Measurements from ENCODE around the gene HSD17B14.
"Not testable (repeated sequence)": the region's sequence is repeated elsewhere in the genome, so short reads cannot be mapped to it uniquely, and the experiment has no call there.

HSD17B14 gene

DNA sequence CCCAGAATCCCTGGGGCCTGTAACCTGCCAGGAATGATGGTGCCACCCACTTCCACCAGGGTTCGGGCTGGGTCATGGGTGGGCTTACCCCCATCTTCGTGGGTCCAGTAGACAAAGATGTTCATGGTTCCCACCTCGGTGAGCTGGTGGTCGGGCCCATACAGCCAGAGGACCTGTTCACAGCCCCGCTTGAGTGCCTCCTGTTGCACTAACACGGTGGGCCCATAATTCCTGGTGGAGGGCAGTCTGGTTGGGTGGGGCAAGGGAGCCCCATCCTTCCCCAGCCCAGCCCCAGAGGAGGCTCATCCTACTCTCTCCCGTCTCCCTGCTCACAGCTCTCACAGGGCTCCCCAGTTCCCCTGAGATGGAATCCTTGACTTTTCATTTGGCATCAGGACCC is 39.2 kb downstream of the HSD17B14 start:
- no peak for DNase-seq (ENCODE audit: low spot score)

DNA sequence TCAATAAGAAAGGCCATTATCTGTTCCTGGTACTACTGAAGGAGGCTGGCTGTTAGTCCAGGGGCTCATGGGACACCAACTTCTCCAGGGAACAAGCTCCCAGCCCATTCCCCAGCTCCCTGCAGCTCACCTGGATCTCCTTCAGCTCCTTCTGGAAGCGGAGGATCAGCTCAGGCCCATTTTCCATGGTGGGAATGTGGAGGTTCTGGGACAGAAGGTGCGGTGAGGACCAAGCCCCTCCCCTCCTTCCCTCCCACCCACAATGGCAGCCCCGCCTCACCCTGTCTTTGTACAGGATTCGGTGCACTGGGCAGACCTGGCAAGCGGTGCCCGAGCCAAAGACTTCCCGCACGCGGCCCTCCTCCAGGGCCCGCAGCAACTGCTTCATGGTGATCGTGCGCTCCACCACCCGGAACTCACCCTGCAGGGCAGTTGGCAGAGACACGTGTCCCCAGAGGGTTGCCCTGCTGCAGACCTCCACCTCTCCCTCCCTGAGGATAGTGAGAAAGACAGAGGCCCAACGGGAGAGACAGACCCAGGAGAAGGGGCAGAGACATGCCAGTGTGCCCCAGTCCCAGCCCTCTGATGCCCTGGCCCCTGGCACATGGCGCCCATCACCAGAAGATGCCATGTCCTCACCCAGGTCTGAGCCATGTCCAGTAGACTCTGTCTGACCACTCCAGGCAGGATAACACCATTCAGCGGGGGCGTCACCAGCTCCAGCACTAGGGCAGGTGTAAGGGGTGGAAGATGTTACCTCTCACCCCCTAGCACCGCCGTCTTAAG is 39.8 kb downstream of the HSD17B14 start:
- no peak for DNase-seq (ENCODE audit: low spot score)

DNA sequence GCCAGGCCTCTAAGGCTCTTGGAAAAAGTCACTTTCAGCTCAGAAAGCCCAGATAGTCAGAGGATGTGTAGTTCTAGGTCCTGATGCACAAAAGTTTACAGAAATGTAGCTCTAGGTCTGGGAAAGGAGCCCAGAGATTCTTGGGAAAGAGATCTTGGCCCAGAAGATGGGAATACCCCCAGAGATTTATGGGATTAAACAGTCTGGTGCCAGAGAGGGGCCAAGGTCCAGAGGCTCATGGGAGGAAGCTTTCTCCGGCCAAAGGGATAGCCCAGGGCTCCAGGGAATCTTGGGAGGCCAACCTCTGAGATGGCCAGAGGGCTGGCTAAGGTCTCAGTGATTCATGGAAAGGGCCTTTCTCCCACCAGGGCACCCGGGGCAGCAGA is 40.6 kb downstream of the HSD17B14 start:
- DNase-seq (ENCODE audit: low spot score): no peak

DNA sequence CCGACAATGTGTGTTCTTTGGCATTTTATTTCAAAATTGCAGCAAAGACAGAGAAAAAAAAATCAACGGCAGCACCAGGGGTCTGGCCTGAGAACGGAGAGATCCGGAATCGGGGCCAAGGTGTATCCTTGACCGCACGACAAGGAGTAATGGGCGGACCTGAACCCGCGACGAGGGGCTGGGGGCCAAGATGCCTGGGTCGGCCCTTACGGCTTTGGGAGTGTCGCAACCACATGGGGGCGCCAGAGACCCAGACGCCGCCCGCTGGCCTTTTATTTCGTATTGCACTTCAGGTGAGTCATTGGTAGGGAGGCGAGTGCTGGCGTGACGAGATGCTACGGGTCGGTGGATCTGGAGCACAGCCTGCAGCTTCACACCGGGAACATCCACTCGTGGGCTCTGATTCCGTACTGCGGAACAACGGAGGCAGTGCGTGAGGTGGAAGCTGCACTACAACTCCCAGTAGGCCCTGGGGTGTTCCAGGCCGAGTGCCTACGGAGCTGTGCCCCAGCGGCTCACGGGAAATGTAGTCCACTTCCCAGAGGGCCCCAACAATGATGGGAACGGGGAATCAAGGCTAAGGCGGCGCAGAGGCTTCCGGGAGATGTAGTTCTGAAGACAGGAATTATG is 41.1 kb downstream of the HSD17B14 start:
- DNase-seq (ENCODE audit: low spot score): peak; percentile 95

DNA sequence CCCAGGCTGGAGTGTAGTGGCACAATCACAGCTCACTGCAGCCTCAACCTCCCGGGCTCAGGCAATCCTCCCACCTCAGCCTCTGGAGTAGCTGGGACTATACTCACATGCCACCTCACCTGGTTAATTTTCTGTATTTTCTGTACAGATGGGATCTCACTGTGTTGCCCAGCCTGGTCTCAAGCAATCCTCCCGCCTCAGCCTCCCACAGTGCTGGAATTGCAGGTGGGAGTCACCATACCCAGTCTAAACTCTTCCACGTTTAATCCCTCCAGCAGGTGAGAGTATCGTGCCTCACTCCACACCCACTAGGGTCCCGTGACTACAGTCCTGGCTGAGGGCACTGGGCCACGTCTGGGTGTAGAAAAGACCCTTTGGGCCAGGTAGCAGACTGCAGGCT is 42.0 kb downstream of the HSD17B14 start:
- no peak for DNase-seq (ENCODE audit: low spot score)

DNA sequence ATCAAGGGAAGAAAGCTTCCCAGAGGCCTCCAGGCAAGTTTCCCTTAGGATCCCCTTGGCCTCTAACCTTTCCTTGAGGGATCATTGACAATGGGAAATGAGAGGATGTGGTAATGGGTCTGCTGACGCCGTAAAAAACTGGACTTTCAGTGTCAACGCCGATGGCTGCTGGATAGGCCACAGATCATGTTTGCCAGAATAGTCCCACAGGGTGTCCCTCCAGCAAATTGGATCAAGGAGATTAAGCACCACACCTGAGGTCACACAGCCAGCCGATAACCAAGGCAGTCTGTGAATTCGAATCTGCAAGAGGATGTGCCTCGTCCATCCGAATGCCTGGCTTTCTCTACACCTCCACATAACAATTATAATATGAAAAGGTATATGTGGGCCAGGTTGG is 43.0 kb downstream of the HSD17B14 start:
- DNase-seq (ENCODE audit: low spot score): no peak

DNA sequence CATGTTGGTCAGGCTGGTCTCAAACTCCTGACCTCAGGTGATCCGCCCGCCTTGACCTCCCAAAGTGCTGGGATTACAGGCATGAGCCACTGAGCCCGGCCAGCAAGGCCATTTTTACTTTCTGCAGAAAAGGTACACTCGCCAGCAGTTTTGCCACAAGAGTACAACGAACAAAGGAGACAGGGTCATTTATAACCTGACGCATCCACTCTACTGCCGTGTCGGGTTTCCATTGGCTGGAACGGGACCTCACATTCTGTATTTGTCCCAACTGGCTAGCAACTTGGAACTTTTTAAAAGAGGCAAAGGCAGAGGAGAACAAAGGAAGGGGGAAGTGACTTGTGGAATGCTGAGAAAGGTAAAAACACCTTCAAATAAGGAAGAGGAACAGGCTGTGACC is 49.0 kb downstream of the HSD17B14 start:
- DNase-seq (ENCODE audit: low spot score): not testable (repeated sequence)

DNA sequence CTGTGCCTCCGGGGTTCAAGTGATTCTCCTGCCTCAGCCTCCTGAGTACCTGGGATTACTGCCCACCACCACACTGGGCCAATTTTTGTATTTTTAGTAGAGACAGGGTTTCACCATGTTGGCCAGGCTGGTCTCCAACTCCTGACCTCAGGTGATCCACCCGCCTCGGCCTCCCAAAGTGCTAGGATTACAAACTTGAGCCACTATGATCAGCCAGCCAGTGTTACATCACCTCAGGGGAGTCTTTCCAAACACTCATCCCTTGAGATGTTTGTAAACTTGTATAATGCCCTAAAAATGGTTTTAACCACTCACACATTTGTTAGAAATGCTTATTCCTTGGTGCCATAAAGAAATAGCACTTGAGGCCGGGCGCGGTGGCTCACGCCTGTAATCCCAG is 49.9 kb downstream of the HSD17B14 start:
- DNase-seq (ENCODE audit: low spot score): not testable (repeated sequence)

DNA sequence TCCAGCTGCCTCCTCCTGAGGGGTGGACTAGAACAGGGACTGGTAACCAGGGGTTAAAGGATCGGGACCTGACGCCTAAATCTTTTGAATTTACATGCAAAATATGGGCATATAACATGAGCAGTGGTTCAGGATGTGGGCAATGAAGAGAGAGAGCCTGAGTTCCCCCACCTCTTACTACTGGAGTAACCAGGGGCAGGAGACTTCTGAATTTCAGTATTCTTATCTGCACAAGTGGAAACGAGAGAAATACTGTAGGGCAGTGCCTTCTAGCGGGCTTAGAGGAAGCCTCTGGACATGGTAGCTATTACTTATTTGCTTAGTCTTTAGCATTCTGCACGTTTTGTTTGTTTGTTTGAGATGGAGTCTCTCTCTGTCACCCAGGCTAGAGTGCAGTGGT is 51.8 kb downstream of the HSD17B14 start:
- DNase-seq (ENCODE audit: low spot score): no peak

DNA sequence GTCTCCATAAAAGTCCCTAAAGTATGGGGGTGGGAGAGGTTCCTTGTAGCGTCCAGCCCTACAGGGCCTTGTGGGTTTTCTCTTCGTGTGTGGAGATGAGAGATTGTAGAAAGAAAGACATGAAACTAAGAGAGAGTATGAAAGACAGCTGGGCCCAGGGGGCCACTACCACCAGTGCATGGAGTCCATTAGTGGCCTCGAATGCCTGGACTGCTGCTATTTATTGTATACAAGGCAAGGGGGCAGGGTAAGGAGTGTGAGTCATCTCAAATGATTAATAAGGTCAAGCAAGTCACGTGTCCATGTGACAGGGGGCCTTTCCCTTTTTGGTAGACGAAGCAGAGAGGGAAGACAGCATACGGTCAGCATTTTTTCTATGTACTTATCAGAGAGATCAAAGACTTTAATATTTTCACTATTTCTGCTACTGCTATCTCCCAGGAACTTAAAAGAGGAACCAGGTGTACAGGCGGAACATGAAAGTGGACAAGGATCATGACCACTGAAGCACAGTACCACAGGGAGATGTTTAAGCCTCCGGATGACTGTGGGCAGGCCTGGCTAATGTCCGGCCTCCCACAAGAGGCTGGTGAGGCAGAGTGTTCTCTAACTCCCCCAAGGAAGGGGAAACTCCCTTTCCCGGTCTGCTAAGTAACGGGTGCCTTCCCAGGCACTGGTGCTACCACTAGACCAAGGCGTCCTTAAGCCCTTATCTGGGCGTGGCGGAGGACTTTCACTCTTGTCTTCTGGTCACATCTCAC is 55.5 kb downstream of the HSD17B14 start:
- no peak for DNase-seq (ENCODE audit: low spot score)

DNA sequence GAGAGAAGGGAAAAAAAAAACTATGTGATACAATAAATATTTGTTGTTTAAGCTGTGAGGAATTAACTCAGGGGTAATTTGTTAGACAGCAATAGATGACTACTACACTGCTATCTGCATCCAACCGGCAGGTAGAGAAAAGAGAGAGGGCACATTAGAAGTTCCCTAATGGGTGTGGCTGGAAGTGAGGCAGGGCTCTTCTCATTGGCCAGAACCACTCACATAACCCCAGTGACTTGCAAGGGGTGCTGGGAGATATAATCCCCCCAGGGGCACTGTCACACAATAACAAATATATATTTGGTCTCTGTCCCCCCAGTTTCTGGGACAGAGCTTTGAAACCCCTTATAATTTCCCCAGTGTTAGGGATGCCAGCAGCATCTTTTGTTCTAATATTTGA is 56.7 kb downstream of the HSD17B14 start:
- DNase-seq (ENCODE audit: low spot score): no peak

DNA sequence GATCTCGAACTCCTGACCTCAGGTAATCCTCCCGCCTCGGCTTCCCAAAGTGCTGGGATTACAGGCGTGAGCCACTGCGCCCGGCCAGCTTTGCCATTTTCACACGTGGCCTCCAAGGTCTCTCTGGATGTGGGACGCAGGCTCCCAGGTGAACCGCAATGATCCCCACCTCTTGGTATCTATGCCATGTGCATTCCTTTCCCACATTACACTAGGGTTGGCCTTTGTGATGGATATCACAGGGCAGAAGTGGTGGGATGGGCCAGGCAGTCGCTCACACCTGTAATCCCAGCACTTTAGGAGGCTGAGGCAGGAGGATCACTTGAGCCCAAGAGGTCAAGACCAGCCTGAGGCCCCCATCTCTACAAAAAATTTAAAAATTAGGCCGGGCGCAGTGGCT is 58.6 kb downstream of the HSD17B14 start:
- DNase-seq (ENCODE audit: low spot score): no peak

DNA sequence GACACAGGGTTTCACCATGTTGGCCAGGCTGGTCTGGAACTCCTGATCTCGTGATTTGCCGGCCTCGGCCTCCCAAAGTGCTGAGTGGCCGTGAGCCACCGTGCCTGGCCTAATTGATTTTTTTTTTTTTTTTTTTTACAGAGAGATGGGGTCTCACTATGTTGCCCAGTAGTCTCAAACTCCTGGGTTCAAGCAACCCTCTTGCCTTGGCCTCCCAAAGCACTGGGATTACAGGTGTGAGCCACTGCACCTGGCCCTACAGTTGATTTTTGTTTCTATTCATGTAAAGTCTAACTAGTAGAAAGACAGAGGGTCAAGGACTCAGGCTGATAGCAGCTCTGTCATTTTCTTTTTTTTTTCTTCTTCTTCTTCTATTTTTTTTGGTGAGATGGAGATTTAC is 59.2 kb downstream of the HSD17B14 start:
- no peak for DNase-seq (ENCODE audit: low spot score)

DNA sequence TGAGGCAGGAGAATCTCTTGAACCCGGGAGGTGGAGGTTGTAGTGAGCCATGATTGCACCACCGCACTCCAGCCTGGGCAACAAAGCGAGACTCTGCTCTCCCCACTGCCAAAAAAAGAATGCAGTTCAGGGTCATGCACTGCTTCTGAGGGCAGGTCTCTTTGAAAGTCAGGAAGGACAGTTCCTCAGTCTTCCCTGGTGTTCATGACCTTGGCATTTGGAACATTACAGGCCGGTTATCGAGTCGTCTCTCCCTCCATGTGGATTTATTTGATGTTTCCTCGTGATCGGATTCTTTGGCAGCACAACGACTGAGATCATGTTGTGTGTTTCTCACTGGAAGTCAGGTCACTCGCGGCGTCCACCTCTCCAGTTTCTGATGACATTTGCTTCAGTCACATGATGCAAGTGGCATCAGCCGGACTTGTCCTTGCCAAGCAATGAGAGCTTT is 63.8 kb downstream of the HSD17B14 start:
- DNase-seq (ENCODE audit: low spot score): no peak

DNA sequence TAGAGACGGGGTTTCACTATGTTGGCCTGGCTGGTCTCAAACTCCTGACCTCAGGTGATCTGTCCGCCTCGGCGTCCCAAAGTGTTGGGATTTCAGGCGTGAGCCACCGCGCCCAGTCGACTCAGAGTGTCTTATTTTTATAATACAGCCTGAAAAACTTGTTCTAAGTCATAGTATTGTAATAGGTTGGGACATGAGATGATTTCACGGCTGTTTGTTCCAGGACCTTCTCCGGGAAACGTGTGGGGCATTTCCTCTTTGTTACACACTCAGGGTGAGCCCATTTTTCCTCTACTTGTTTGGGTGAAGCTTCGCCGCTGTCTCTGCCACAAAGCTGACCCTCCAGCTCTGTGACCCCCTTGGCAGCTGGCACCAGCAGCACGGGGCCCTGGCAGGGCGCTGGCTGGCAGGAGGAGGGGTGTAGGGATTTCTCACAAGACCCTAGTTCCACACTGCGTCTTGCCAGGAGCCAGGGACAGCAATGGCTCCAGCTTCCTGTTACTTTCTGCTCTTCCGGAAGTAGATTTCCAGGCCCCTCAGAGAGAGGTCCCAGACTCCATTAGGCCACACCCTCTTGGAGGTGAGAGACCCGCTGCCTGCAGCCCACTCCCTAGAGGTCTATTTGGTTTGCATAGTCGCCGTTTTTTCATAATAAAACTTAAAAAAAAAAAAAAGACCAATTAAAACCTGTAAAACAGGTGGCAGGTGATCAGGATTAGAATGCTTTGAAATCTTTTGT is 65.4 kb downstream of the HSD17B14 start:
- DNase-seq (ENCODE audit: low spot score): peak; percentile 45

DNA sequence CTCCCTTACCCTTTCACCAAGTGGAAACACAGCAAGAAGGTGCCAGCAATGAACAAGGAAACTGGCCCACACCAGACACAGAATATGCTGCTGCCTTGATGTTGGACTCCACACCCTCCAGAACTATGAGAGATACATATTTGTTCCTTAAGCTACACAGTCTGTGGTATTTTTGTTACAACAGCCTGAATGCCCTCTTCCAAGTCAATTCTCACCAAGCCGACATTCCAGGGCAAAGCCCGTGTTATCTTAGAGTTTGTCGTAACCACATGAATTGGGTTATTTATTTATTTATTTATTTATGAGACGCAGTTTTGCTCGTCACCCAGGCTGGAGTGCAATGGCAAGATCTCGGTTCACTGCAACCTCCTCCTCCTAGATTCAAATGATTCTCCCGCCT is 66.0 kb downstream of the HSD17B14 start:
- DNase-seq (ENCODE audit: low spot score): no peak

DNA sequence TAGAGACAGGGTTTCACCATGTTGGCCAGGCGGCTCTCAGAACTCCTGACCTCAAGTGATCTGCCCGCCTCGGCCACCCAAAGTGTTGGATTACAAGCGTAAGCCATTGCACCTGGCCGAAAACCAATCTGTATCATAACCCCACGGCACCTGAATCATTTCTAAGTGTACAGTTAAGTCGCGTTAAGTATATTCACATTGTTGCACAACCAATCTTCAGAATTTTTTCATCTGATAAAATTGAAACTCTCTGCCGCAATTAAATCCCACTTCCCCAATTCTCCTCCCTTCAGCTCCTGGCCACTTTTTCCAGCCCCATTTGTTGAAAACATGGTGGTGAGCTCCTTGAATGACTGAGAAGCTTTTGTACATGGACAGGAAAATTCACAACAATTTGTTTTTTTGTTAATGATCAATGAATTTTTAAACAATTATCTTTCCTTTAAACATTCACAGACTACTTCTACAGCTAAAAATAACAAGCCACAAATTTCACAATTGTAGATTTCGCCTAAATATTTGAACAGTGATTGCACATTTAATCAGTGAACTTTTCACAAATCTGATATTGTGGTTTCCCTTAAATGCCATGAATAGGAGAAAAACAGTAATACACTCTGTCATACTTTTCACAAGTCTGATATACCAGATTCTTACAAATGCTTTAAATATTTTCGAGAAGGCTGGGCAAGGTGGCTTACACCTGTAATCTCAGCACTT is 67.1 kb downstream of the HSD17B14 start:
- no peak for DNase-seq (ENCODE audit: low spot score)

DNA sequence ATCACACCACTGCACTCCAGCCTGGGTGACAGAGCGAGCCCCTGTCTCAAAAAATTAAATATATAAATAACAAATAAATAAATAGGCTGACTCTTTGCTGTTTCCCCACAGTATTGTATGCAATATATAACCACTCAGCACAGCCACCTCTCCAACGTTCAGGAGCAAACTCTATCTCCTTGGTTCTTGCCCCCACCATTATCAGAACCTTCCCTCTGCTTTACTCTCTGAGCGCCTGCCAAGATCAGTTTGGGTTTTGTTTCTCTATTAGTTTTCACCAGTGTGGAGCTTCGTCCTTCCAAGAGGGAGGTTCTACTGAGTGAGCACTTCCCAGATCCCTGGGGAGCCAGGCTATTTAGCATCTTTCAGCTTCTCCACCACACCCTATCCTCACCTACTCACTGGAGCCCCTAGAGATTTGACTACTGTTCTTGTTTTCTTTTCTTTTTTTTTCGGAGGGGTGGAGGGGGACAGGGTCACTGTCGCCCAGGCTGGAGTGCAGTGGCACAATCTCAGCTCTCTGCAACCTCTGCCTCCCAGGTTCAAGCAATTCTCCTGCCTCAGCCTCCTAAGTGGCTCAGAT is 68.0 kb downstream of the HSD17B14 start:
- not testable (repeated sequence) for DNase-seq (ENCODE audit: low spot score)

DNA sequence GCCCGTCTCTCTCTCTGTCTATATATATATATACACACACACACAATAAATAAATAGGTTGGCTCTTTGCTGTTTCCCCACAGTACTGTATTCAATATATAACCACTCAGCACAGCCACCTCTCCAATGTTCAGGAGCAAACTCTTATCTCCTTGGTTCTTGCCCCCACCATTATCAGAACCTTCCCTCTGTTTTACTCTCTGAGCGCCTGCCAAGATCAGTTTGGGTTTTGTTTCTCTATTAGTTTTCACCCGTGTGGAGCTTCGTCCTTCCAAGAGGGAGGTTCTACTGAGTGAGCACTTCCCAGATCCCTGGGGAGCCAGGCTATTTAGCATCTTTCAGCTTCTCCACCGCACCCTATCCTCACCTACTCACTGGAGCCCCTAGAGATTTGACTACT is 70.5 kb downstream of the HSD17B14 start:
- not testable (repeated sequence) for DNase-seq (ENCODE audit: low spot score)
